HG03342 (cell line): ENCODE measurements around the gene TBC1D22A.

Experiments used
- ATAC-seq: cut with Tn5 transposase; IDR thresholded peaks from one replicate; pipeline ENCODE4 v1.9.1; 2021; ENCODE audit warnings: mild to moderate bottlenecking, moderate library complexity; ENCODE audit not compliant: unreplicated experiment

Gene TBC1D22A

GRCh38 chr22:47064416-47064815, 302.0 kb downstream of the TBC1D22A start:
- no peak for ATAC-seq

DNA sequence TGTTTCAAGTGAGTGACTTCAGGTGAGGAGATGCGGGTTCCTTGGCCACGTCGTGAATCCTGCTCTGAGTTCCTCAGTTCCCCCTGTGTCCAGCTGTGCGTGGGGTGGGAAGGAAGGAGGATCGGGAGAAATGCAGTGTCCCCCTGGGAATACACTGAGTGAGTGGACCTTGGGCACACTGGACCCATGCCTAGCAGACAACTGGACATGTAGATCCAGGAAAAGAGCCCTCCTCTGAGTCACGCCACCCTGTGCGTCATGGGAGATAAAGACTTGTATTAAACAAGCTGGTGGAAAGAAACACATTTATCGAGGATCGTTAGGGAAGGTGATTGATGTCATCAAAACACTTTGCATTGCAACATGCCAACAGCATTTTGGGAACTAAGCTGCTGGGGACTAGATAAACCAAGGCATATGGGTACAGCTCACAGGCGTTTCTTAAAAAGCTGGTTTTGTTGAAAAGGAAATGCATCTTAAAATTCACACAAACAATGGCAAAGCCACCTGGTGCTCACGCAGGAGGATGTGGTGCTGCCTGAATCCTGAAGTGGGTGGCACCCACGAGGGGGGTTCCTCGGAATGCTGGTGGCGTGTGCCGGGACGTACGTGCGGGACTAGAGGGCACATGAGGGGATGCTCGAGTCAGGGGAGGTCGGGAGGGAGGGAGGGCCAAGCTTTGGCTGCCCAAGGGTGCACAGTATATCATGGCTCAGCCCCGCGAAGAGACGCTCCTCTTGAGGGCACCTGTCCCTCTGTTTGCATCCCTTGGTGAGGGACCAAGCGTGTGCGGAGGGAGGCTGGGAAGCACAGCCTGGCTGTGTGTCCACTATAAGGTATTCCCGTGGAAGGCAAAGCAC, 303.5 kb downstream of the TBC1D22A start:
- ATAC-seq, result no peak

GRCh38 chr22:47066616-47066905, 304.1 kb downstream of the TBC1D22A start:
- ATAC-seq, result no peak

- no peak for ATAC-seq
Observed at GRCh38 chr22:47067321-47067890, 305.0 kb downstream of the TBC1D22A start.

DNA sequence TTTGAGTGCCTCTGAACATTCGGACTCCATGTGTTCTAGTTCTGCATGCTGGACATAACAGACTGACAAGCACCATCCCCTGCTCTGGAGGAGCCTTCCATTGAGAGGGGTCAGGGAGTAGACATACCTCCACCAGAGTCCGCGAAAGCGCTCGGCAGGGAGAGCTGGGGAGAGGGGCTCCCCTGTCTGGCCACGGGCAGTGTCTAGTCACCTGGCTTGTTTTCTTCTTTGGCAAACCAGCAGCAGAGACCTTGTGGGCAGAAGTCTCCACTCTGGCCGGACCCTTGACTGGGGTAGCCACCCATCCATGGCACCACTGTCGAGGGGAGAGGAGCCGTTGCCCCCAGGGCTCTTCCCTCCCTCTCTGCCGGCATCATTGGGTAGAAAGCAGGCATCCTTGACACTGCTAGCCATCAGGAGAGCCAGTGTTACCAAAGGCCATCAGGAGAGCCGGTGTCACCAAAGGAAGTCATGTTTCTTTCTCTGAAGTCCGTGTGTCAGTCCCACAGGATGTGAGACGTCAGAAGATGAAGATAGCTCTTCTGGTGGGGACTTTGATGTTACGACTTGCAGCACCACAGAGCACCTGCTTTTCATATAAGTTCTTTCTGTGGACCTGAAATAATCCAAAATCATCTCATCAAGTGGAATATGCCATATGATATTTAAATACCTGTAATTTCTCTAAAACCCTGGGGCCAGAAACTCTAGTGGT, 305.6 kb downstream of the TBC1D22A start:
- no peak for ATAC-seq

GRCh38 chr22:47068626-47068996, 306.2 kb downstream of the TBC1D22A start:
- ATAC-seq, result no peak

DNA sequence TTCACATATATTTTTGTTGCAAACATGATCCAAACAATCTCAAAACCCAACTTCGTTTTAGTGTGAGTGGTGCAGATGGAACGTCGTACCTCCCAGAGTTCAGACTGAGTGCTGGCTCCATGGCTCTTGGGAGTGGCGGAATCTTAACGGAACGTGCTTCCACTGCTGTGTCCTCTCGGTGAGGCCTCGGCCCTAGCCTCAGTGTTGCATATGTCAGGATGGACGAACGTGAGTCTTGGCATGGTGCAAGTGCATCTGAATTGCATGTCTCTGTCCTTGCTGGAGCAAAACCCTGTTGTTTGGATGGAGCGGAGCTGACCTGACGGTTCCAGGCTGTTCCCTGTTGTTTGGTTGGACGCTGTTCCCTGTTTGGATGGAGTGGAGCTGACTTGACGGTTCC, 306.8 kb downstream of the TBC1D22A start:
- ATAC-seq, result no peak

DNA sequence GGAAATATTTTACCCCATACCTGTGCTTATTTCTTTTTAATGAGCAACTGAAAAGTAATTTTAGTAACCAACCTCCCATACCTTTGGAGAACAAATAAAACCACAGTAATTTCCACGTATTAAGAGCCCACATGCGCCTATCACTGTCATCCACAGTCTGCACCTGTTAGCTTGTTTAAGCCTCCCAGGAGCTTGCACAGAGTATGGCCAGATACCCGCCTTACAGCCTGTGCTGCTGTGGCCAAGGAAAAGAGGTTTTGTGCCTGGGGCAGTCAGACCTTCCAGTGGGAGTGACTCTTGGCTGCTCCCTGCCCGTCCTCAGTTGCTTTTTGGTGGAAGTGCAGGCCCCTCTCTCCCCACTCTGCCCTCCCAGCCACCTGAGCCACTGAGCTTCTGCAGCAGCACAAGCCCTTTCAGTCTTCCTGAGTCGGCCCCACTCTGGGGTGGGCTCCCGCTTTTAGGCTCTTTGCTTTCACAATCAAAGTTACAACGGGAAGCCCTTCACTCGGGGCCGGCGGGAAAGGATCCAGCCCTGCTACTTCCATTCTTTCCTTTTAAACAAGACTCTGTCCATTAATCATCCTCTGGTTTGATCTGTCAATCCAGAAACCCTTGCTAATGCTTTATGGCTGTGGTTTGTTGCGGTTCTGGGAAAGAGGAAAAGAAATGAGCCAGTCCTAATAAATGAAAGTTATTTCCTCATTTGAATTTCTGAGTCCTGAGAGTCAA, 308.8 kb downstream of the TBC1D22A start:
- no peak for ATAC-seq

- no peak for ATAC-seq
Observed at GRCh38 chr22:47071807-47072641, 309.6 kb downstream of the TBC1D22A start.

GRCh38 chr22:47072642-47072967, 310.2 kb downstream of the TBC1D22A start:
- no peak for ATAC-seq

GRCh38 chr22:47073075-47073474, 310.6 kb downstream of the TBC1D22A start:
- ATAC-seq, result no peak

- ATAC-seq, result no peak
Observed at GRCh38 chr22:47074105-47074504, 311.7 kb downstream of the TBC1D22A start.

GRCh38 chr22:47075568-47075967, 313.1 kb downstream of the TBC1D22A start:
- ATAC-seq, result no peak

DNA sequence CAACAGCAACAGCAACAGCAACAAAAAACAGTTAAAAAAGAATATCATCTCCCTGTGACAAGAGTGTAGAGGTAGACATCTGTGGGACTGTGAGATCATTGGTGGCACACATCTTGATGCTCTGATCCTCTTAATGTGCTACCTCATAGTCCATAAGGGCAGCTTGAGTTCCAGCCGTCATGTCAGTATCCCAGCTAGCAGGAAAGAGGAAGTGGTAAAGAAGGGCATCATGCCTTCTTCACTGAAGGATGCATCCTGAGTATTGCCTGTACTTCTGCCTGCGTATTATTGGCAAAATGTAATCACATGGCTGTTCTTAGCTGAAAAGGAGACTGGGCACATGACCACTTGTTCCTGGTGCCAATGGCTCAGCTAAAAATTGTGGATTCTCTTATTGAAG, 314.3 kb downstream of the TBC1D22A start:
- no peak for ATAC-seq

DNA sequence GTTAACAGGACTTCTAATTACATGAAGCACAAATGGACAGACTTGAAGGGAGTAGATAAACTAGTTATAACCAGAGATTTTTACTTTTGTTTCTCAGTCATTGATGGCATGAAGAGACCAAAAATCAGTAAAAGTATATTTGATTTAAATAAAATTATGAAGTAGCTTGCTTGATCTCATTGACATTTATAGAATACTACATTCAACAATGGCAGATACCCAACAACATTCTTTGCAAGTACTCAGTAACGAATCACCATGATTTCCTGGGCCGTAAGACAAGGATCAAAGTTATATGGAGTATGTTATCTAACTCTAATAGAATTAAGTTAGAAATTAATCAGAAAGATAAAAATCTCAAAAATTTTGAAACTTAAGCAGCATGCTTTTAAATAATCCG, 317.6 kb downstream of the TBC1D22A start:
- ATAC-seq, result no peak

GRCh38 chr22:47082505-47082904, 320.1 kb downstream of the TBC1D22A start:
- ATAC-seq, result no peak

DNA sequence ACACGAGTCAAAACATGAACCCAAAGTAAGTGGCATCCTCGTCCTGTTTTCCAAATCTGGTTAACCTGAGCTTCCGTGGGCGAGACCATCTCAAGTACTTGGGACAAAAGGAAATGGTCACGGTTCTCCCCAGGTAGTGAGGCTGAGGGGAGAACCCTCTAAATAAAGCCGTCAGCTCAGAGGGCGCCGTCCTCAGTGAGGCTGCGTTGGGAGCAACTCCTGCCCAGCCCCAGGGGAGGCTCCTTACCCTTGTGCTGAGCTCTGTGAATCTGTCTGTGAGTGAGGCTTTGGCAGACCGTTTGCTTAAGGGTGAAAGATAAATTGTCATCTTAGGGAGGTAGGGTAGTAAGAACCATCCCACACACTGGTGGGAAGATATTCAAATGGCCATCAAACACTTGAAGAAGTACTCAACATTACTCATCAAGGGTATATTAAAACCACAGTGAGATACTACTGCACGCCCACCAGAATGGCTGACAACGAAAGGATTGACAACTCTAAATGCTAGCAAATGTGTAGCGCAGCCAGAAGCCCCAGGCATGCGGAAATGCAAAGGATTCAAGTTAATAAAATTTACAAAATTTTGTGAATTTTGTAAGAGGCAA, 321.0 kb downstream of the TBC1D22A start:
- ATAC-seq, result no peak

DNA sequence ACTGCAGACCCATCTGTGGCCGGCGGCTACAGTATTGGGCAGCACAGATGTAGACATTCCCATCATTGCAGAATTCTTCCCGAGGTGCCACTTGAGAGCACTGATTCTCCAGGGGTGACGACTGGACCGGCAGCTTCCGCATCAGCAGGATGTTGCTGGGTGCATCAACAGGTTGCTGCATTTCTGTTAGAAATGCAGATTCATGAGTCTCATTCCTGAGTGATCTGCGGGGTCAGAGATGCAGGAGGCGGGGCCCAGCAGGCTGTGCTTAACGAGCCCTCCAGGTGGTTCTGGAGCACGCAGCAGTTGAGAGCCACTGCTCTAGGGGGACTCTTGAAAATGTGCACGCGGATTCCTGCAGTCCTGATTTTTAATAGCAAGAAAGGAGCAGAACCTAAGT, 321.8 kb downstream of the TBC1D22A start:
- ATAC-seq, result no peak

GRCh38 chr22:47086596-47087248, 324.3 kb downstream of the TBC1D22A start:
- no peak for ATAC-seq
